NK-92 treated with Interleukin-12 subunit alpha and Interleukin-12 subunit beta, amount 100 ng/mL, for 24 hours (cell line): ENCODE results near the gene SH3BP4.

Experiments used
- DNase-seq: peaks from one replicate; lab custom pipeline; 2025; lab: John Stamatoyannopoulos, UW

Gene SH3BP4

GRCh38 chr2:234947556-234947955 is 4.3 kb upstream of the SH3BP4 start:
- no peak for DNase-seq

- no peak for DNase-seq
Measured at GRCh38 chr2:234949762-234950434, 1.9 kb upstream of the SH3BP4 start.

GRCh38 chr2:234950435-234950729 is 1.4 kb upstream of the SH3BP4 start:
- no peak for DNase-seq

- no peak for DNase-seq
Measured at GRCh38 chr2:234950730-234951663, 820 bp upstream of the SH3BP4 start.

GRCh38 chr2:234952270-234953115 is 676 bp downstream of the SH3BP4 start:
- DNase-seq, result no peak

DNA sequence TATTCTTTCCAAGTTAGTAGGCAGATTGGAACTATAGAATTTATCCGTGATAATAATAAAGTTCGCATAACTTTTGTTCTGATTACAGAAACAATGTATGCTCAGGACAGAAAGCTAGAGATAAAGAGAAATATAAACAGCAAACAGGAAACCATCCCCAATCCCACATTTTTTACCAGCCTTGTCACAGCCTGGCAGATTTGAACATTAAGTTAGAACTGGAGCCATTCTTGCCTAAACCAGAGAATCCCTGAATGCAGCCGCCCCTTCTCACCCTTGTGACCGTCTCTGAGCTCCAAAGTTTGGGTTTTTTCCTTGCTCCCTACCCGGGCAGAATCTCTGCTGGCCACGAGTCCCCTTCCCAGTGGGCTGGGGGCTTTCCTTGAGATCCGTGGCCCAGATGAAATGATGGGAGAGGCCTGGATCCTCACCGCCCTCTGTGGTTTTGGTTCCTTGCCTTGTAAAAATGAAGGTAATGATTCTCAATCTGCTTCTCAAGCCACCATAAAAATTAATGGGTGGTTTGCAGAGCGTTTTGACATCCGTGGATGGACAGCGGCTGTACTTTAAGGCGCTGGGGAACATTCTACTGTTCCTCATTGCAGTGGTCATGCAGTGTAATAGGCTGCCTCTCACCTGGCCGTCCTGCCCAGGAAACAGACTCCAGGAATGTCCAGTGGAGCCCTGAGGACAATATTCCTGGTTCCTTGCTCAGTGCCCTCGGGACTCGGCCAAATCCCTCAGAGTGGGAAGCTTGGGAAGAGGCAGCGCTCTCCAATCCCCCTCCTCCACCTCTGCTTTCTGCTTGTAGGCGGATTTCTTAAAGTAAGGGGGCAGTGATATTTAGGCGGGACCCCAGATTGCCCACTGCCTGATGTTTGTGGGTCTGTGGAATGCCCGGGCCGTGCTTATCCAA is 1.6 kb downstream of the SH3BP4 start:
- DNase-seq, result no peak

DNA sequence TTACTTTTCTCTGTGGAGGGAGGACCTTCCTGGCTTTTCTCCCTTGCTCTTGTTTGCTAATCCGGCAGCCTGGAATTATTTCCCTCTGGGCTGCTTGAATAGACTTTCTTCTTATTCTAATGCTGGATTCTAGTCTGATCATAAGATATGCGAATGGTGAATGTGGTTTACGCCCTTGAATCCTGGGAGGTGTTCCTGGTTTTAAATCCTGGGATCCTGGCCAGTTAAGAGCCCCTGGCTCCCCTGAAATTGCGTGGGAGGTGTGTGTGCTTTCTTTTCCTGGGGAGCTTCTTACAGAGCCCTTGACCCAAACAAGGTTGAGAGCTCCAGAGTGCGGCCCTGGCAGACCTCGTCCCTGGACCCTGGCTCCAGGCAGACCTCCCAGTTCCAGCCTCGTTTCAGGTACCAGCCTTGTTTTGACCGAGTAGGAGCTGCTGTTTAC is 2.8 kb downstream of the SH3BP4 start:
- DNase-seq, result no peak

DNA sequence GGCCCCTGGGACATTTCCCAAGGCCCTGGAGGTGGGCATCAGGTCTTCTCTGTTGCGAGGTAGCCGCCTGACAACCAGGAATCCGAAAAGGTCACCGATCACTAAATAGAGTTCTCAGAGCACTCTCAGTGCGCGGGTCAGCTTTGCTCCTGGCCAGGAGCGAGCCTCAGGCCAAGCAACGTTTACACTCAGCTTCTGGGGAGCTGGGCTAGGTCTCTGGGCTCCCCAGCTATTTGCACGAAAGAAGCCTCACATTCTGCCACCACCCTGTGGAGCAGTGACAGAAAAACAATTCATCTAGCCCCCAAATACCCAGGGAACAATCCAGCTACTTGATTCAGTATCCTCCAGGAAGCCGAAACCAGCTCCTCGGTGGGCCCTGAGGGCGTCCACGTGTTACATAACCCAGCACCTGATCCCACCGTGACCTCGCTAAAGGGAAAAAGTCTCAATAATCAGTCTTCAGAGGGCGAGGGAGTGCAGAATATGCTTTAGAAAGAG is 3.3 kb downstream of the SH3BP4 start:
- DNase-seq, result no peak

DNA sequence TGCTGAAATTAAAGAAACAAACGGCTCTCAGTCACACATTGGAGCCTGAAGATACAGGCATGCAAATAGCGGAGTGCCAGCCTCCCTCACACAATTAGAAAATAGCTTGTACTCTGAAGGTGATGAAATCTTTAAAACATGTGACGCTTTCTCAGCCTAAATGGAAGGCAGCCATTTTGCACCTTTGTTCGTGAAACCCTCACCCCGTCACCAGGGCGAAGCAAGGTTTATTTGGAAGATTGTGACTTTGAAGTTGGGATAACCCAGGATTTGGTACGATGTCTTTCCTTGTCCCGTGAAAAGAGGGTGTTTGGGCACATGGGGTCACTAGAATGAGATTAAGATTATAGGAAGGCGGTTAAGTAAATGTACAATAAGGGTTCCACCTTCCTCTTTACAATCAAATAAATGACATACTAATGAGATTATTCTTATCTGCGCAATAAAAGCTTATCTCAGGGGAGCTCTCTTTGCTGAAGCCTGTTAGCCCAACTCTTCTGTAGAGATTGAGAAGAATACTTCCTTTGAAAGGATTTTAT is 4.2 kb downstream of the SH3BP4 start:
- no peak for DNase-seq

- no peak for DNase-seq
Measured at GRCh38 chr2:234957834-234958135, 6.0 kb downstream of the SH3BP4 start.

GRCh38 chr2:234958311-234958710 is 6.5 kb downstream of the SH3BP4 start:
- DNase-seq, result no peak

DNA sequence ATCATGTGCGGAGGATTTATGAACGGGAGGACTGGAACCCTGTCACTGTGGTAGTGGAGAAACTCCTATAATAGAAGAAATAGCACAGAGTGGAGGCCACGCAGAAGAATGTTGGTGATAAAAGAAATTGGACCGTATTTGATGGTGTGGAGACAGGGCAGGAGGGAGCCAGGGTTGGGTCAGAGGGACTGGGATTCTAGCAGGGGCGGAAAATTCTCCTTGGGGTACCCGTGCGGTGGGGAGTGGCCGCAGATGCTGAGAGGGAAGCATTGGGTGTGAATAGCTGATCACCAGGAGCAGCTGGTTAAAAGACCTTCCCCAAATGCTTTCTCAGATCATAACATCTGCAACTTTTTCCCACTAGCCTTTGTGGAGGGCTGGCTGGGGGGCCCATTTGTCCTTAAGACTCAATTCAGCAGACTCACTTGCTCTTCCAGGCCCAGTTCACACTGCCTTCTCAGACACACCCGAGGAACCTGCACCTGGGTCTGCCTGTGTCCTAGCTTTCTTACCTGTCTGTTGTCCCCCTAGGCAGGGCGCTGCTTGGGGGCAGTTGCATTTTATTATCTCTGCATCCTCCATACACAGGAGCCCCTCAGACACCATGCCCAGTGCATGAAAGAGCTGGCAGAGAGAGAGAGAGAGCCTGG is 7.1 kb downstream of the SH3BP4 start:
- no peak for DNase-seq

DNA sequence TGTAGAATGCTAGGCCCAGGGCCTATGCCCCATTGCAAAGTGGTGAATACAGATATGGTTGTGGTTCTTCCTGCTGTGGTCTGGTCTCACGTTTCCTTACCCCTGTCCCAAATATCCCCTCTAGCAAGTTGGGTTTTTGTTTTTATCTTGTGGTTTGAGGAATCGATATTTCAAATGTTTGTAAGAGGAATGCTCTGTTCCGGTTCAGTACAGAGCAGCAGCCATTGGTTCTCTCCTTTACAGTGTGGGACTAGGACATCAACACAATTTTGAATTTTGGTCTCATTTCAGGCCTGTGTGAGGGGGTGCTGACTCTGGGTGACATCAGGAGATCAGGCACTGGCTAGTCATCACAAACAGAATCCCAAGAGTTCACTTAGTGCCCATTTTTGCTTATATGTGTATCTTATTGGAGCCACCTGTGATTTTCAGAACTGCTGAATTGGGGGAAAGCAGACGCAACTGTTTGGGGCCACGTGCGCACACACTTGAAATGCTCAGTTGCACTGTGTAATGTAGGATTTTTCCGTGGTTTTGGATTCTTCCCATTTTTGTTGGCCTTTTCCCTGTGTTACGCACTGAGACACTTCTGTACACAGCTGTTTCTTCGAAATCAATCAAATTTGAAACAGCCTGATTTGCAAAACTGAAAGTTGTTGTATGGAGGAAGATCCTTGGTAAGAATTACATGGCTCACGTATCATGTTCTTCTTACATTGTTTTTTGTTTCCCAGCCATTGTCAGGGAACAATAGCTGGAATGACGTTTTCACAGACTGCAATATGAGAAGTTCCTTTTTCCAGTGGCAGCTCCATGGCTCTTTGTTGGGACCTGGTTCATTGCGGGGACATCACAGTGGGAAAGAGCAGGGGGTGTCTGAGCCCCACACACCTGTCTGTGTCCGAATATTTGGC is 8.6 kb downstream of the SH3BP4 start:
- no peak for DNase-seq

GRCh38 chr2:234961784-234962183 is 10.0 kb downstream of the SH3BP4 start:
- DNase-seq, result no peak

- DNase-seq, result no peak
Measured at GRCh38 chr2:234963773-234964615, 12.2 kb downstream of the SH3BP4 start.

GRCh38 chr2:234964631-234965461 is 13.0 kb downstream of the SH3BP4 start:
- DNase-seq, result no peak

GRCh38 chr2:234966340-234966739 is 14.5 kb downstream of the SH3BP4 start:
- DNase-seq, result no peak
